RWPE2 (cell line): ENCODE results near the gene COL9A1.

Source experiments
- ATAC-seq: fragments of 200-7000 bp; cut with Tn5 transposase; 3 replicates; pipeline ENCODE4 v1.9.1; 2021; ENCODE audit warnings: low read depth
- DNase-seq: peaks from one replicate; pipeline ENCODE4 v3.0.0-alpha.2; 2020; ENCODE audit warnings: low spot score
- H3K27ac ChIP-seq: fragments of 450-650 bp; 2 replicates; pipeline ENCODE4 v1.5.1; 2017; ENCODE audit warnings: mild to moderate bottlenecking; ENCODE audit not compliant: poor library complexity, severe bottlenecking
- H3K27me3 ChIP-seq: fragments of 250-450 bp; sonication (Bioruptor Pico); 2 replicates; pipeline ENCODE4 v1.5.1; 2021; ENCODE audit warnings: mild to moderate bottlenecking, moderate library complexity; ENCODE audit not compliant: insufficient read depth, poor library complexity, severe bottlenecking
- H3K36me3 ChIP-seq: fragments of 250-450 bp; sonication (Bioruptor Pico); 2 replicates; pipeline ENCODE4 v1.5.1; 2020; ENCODE audit warnings: low read depth, mild to moderate bottlenecking, moderate library complexity
- H3K4me1 ChIP-seq: fragments of 250-450 bp; sonication (Bioruptor Pico); 2 replicates; pipeline ENCODE4 v1.5.1; 2021; ENCODE audit warnings: mild to moderate bottlenecking, moderate library complexity; ENCODE audit not compliant: insufficient read depth, poor library complexity, severe bottlenecking
- H3K4me3 ChIP-seq: fragments of 250-450 bp; sonication (Bioruptor Pico); 2 replicates; pipeline ENCODE4 v1.5.1; 2021; ENCODE audit warnings: mild to moderate bottlenecking, moderate library complexity; ENCODE audit not compliant: severe bottlenecking
- H3K9me3 ChIP-seq: fragments of 250-450 bp; sonication (Bioruptor Pico); 2 replicates; pipeline ENCODE4 v1.5.1; 2021; ENCODE audit warnings: mild to moderate bottlenecking, moderate library complexity; ENCODE audit not compliant: severe bottlenecking
- TF ChIP-seq, protein P1 (sequence below): fragments of 450-650 bp; IDR thresholded peaks from one replicate; pipeline ENCODE4 v1.5.1; 2017; ENCODE audit warnings: mild to moderate bottlenecking, moderate library complexity; ENCODE audit not compliant: poor library complexity, severe bottlenecking

COL9A1 gene

DNA sequence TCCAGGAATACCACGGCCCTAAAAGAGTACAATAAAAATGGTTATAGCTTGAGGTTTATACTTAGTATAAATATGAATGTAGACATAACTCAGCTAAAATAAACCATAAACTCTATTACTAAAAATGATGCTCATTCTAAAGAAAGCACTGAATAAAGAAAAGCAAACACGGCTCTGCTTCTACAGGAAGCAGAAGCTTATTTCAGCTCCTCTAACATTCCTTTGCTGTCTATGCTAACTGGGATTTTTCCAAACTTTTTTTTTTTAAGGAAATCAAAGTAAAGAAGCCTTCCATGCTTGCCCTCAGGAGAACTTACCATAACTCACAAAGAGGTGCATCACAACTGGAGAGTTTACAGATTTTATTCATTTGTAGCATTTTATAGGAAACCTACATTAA lies 30.8 kb downstream of the COL9A1 start:
- no peak for ATAC-seq

DNA sequence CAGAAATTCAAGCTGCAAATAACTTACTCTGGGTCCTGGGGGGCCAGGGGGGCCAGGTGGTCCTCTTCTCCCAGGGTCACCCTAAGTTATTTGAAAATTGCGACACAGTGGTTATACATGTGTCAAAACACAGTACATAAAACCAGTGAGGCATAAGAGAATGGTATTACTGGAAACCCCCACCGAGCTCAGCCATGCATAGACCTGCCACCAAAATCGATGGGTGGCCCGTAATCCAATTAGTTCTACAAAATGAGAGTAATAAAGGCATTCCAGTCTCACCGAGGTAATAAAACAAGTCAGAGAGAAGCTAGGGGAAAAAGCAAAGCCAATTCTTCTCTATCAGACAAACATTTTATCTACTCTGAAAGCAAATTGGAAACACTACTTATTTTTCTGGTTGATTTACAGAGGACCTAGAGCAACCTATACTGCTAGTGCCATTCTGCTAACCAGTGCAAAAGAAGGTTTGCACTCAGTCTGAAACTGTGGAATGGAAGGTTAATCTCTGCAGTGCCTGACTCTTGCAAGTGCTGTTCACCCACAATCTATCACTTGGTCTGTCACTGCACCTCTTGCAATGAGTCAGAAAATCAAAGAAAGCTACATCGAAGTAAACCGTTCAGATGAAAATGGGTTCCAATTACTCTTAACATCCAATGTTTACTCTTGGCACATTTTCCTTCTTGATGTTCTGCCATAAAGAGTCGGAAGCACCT lies 32.4 kb downstream of the COL9A1 start:
- no peaks in the 10 kb centered on the region for H3K9me3 ChIP-seq
- H3K4me3 ChIP-seq: no peak overlapping the region
- H3K27ac ChIP-seq: no peak overlapping the region
- no peaks in the 10 kb centered on the region for H3K36me3 ChIP-seq
- ATAC-seq (0 out of 3 replicates have a peak, but pooled peaks have one; percentile 29), DNase-seq (no peak)
- TF ChIP-seq, protein P1, sequence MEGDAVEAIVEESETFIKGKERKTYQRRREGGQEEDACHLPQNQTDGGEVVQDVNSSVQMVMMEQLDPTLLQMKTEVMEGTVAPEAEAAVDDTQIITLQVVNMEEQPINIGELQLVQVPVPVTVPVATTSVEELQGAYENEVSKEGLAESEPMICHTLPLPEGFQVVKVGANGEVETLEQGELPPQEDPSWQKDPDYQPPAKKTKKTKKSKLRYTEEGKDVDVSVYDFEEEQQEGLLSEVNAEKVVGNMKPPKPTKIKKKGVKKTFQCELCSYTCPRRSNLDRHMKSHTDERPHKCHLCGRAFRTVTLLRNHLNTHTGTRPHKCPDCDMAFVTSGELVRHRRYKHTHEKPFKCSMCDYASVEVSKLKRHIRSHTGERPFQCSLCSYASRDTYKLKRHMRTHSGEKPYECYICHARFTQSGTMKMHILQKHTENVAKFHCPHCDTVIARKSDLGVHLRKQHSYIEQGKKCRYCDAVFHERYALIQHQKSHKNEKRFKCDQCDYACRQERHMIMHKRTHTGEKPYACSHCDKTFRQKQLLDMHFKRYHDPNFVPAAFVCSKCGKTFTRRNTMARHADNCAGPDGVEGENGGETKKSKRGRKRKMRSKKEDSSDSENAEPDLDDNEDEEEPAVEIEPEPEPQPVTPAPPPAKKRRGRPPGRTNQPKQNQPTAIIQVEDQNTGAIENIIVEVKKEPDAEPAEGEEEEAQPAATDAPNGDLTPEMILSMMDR: no peak
- peaks cover 64% of the 10 kb centered on the region for H3K27me3 ChIP-seq
- H3K4me1 ChIP-seq: no peaks in the 10 kb centered on the region

More for the DNA sequence above, 30.8 kb downstream of the COL9A1 start:
- Histone ChIP-seq H3K4me3 (no peak overlapping the region), H3K9me3 (no peaks in the 10 kb centered on the region), H3K4me1 (no peaks in the 10 kb centered on the region), H3K36me3 (no peaks in the 10 kb centered on the region), H3K27ac (no peak overlapping the region), H3K27me3 (peaks cover 56% of the 10 kb centered on the region)
- TF ChIP-seq, protein P1: no peak
- DNase-seq: no peak

- H3K36me3 ChIP-seq: no peaks in the 10 kb centered on the region
- H3K9me3 ChIP-seq: no peaks in the 10 kb centered on the region
- no peak overlapping the region for H3K27ac ChIP-seq
- no peak overlapping the region for H3K4me3 ChIP-seq
- no peak for ATAC-seq
- peaks cover 34% of the 10 kb centered on the region for H3K27me3 ChIP-seq
- TF ChIP-seq, protein P1: no peak
- no peak for DNase-seq
- no peaks in the 10 kb centered on the region for H3K4me1 ChIP-seq
These were observed 36.7 kb downstream of the COL9A1 start for GRCh38 chr6:70266142-70266541.

DNA sequence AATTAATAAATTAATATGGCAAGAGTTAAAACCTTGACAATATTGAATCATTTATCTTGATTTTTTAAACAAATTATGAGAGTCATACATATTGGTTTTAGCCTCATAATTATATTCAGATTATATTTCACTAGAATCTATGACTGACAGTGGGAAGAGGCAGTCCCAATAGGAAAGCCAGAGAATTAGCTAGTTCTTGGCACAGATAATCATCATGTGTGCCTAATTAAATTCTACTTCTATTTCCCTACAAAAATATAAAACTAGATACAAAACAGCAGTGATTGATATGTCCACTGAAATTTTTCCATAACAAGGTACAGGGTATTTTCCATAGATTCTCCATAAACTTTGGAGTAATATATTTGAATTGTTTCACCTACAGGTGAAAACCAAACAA lies 38.6 kb downstream of the COL9A1 start:
- H3K9me3 ChIP-seq: no peaks in the 10 kb centered on the region
- no peak for DNase-seq
- H3K4me3 ChIP-seq: no peak overlapping the region
- no peaks in the 10 kb centered on the region for H3K36me3 ChIP-seq
- no peak for ATAC-seq
- no peak overlapping the region for H3K27ac ChIP-seq
- TF ChIP-seq, protein P1: no peak
- H3K4me1 ChIP-seq: no peaks in the 10 kb centered on the region
- peaks cover 18% of the 10 kb centered on the region for H3K27me3 ChIP-seq

- Histone ChIP-seq H3K4me3 (no peak overlapping the region), H3K27me3 (peaks cover 5% of the 10 kb centered on the region), H3K9me3 (no peaks in the 10 kb centered on the region), H3K4me1 (no peaks in the 10 kb centered on the region), H3K27ac (no peak overlapping the region), H3K36me3 (no peaks in the 10 kb centered on the region)
- DNase-seq (no peak), ATAC-seq (no peak)
- TF ChIP-seq, protein P1: no peak
These were observed 44.4 kb downstream of the COL9A1 start for GRCh38 chr6:70258483-70258882.
